ENCODE data around the gene LGALS1. TPM values are rescaled to one million over a fixed set of nuclear protein-coding genes. Genes with fewer than 3 reads are reported as not detected.

Gene LGALS1
- polyA plus RNA-seq, 1 donor (not counting 4 experiments of a cell fraction or from before 2014, with no cell fraction given), result 2,086 TPM

- peak in 2 of 3 experiments; percentile 39 to 74 for TF ChIP-seq CTCF (optimal IDR thresholded peaks at IDR 0.05 in 1 of 3, IDR thresholded peaks at IDR 0.05 in 1 of 3, conservative IDR thresholded peaks at IDR 0.05 in 1 of 3; ENCODE audit: extremely low read depth in 1 of 3, insufficient read depth in 2 of 3, low read length in 3 of 3)
- TF ChIP-seq EZH2 (IDR thresholded peaks at IDR 0.05; ENCODE audit: low read length), result no peak
- no peaks in the 10 kb centered on the region for H3K27me3 ChIP-seq (ENCODE audit: control insufficient read depth, extremely low read depth, insufficient read depth, low read length)
- H3K79me2 ChIP-seq (ENCODE audit: control insufficient read depth, insufficient read depth, low read length), result peaks cover 23% of the 10 kb centered on the region
- H3K9me1 ChIP-seq (ENCODE audit: control insufficient read depth, extremely low read depth, insufficient read depth, low read length), result no peaks in the 10 kb centered on the region
- no peak overlapping the region for H3K9ac ChIP-seq (ENCODE audit: control insufficient read depth, extremely low read depth, insufficient read depth, low read length)
- H3K27ac ChIP-seq (ENCODE audit: control insufficient read depth, insufficient read depth, low read length), result no peak overlapping the region
- H3K4me1 ChIP-seq (ENCODE audit: control insufficient read depth, extremely low read depth, insufficient read depth, low read length), result peaks cover 20% of the 10 kb centered on the region
- DNase-seq (ENCODE audit: low read depth, low spot score), result no peak
- no peak overlapping the region for H2AFZ ChIP-seq (ENCODE audit: control insufficient read depth, low read length)
- H3K9me3 ChIP-seq (ENCODE audit: control insufficient read depth, low read depth, low read length), result no peaks in the 10 kb centered on the region
- H4K20me1 ChIP-seq (ENCODE audit: control insufficient read depth, extremely low read depth, insufficient read depth, low read length), result peaks cover 3% of the 10 kb centered on the region
- no peak overlapping the region for H3K4me2 ChIP-seq (ENCODE audit: control insufficient read depth, extremely low read depth, insufficient read depth, low read depth, low read length)
- peaks cover 3 to 8% of the 10 kb centered on the region in 2 experiments for H3K36me3 ChIP-seq (ENCODE audit: control insufficient read depth in 2 of 2, extremely low read depth in 1 of 2, insufficient read depth in 2 of 2, low read length in 2 of 2)
- no peak for FAIRE-seq
- dilution Hi-C loops (cut with MboI; ENCODE audit: extremely low pct_ligation_motif_present, low sequenced_read_pairs), result no loop called here
- no peak overlapping the region for H3K4me3 ChIP-seq (ENCODE audit: control insufficient read depth in 2 of 3, extremely low read depth in 1 of 3, insufficient read depth in 2 of 3, low read depth in 1 of 3, low read length in 3 of 3)
Observed at GRCh38 chr22:37661160-37661924, 14.1 kb upstream of the LGALS1 start.

- DNase-seq (ENCODE audit: low read depth, low spot score) (no peak), FAIRE-seq (no peak)
- H2AFZ ChIP-seq (ENCODE audit: control insufficient read depth, low read length), result no peak overlapping the region
- H3K79me2 ChIP-seq (ENCODE audit: control insufficient read depth, insufficient read depth, low read length), result peaks cover 23% of the 10 kb centered on the region
- no peak overlapping the region for H3K4me3 ChIP-seq (ENCODE audit: control insufficient read depth in 2 of 3, extremely low read depth in 1 of 3, insufficient read depth in 2 of 3, low read depth in 1 of 3, low read length in 3 of 3)
- dilution Hi-C loops (cut with MboI; ENCODE audit: extremely low pct_ligation_motif_present, low sequenced_read_pairs), result no loop called here
- H3K4me2 ChIP-seq (ENCODE audit: control insufficient read depth, extremely low read depth, insufficient read depth, low read depth, low read length), result no peak overlapping the region
- H3K9me3 ChIP-seq (ENCODE audit: control insufficient read depth, low read depth, low read length), result no peaks in the 10 kb centered on the region
- H3K9ac ChIP-seq (ENCODE audit: control insufficient read depth, extremely low read depth, insufficient read depth, low read length), result no peak overlapping the region
- peaks cover 3% of the 10 kb centered on the region for H4K20me1 ChIP-seq (ENCODE audit: control insufficient read depth, extremely low read depth, insufficient read depth, low read length)
- no peaks in the 10 kb centered on the region for H3K27me3 ChIP-seq (ENCODE audit: control insufficient read depth, extremely low read depth, insufficient read depth, low read length)
- no peak for TF ChIP-seq CTCF (optimal IDR thresholded peaks at IDR 0.05 in 1 of 3, IDR thresholded peaks at IDR 0.05 in 1 of 3, conservative IDR thresholded peaks at IDR 0.05 in 1 of 3; ENCODE audit: extremely low read depth in 1 of 3, insufficient read depth in 2 of 3, low read length in 3 of 3)
- TF ChIP-seq EZH2 (IDR thresholded peaks at IDR 0.05; ENCODE audit: low read length), result no peak
- H3K27ac ChIP-seq (ENCODE audit: control insufficient read depth, insufficient read depth, low read length), result no peak overlapping the region
- no peaks in the 10 kb centered on the region for H3K9me1 ChIP-seq (ENCODE audit: control insufficient read depth, extremely low read depth, insufficient read depth, low read length)
- peaks cover 20% of the 10 kb centered on the region for H3K4me1 ChIP-seq (ENCODE audit: control insufficient read depth, extremely low read depth, insufficient read depth, low read length)
- H3K36me3 ChIP-seq (ENCODE audit: control insufficient read depth in 2 of 2, extremely low read depth in 1 of 2, insufficient read depth in 2 of 2, low read length in 2 of 2), result peaks cover 4 to 8% of the 10 kb centered on the region in 2 experiments
Observed at GRCh38 chr22:37662039-37662438, 13.4 kb upstream of the LGALS1 start.

Measured in keratinocyte (primary cell).